LNCAP (cell line): ENCODE data around the gene ATG16L1.

ENCODE experiments used
- CTCF ChIP-seq: fragments of 450-650 bp; IDR thresholded peaks from 2 replicates; pipeline ENCODE4 v1.5.1; 2017; ENCODE audit warnings: mild to moderate bottlenecking

Gene ATG16L1

GRCh38 chr2:233210281-233210680, 41.2 kb upstream of the ATG16L1 start:
- TF ChIP-seq CTCF, result no peak

GRCh38 chr2:233210843-233211547, 40.5 kb upstream of the ATG16L1 start:
- no peak for TF ChIP-seq CTCF

- no peak for TF ChIP-seq CTCF
Measured at GRCh38 chr2:233211548-233211895, 40.0 kb upstream of the ATG16L1 start.

GRCh38 chr2:233213011-233213410, 38.5 kb upstream of the ATG16L1 start:
- no peak for TF ChIP-seq CTCF

GRCh38 chr2:233213975-233214374, 37.5 kb upstream of the ATG16L1 start:
- no peak for TF ChIP-seq CTCF

GRCh38 chr2:233217892-233218377, 33.5 kb upstream of the ATG16L1 start:
- TF ChIP-seq CTCF, result no peak

- TF ChIP-seq CTCF, result no peak
Measured at GRCh38 chr2:233218836-233219235, 32.6 kb upstream of the ATG16L1 start.

- no peak for TF ChIP-seq CTCF
Measured at GRCh38 chr2:233219848-233220247, 31.6 kb upstream of the ATG16L1 start.
